GM21825 (cell line): ENCODE results near the gene THADA.

Experiments
- ATAC-seq: cut with Tn5 transposase; IDR thresholded peaks from one replicate; pipeline ENCODE4 v1.9.1; 2021; ENCODE audit warnings: mild to moderate bottlenecking, moderate library complexity; ENCODE audit not compliant: unreplicated experiment

THADA gene

DNA sequence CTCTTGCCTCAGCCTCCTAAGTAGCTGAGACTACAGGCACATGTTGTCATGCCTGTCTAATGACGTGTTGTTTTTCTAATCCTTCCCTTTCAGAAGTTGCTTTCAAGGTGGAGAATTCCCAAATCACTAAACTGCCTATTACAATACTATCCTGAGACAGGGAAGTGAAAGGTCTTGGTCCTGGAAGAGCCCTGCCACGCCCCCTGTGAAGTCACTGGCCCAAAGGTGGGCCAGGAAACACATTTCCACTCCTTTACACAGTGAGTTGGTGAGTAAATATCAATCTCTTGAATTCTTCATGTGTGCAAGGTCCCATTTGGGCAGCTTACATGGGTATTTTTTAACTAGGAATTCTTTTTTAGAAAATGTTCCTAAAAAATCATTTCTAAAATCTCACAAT lies 150.1 kb downstream of the THADA start:
- ATAC-seq = no peak

DNA sequence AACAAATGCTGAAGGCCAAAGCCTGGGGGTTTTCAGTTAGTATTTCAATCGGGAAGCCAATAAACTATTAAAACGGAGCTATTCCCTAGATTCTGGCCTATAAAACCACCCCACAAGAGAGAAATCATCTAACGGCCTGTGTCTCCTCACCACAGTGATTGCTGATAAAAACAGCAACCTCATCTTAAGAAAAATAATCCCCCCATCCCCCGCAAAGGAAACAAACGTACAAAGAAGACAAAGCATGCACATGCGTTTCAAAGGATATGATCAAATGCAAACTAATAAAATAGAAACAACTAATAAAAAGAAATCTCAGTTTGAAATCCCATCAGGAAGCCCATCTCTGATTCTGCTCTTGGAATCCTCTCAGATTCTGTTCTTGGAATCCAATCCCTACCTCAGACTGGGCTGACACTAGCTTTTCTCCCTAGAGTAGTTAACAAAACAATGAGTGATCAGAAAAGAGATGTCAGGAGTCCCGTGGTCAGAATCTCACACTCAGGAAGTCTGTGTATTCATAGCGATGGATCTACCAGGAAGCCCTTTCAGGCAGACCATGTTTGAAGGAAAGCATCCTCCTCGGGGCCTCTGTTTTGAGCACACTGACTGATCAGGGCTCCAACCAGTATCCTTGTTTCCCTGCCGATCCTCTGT lies 150.7 kb downstream of the THADA start:
- ATAC-seq = no peak

DNA sequence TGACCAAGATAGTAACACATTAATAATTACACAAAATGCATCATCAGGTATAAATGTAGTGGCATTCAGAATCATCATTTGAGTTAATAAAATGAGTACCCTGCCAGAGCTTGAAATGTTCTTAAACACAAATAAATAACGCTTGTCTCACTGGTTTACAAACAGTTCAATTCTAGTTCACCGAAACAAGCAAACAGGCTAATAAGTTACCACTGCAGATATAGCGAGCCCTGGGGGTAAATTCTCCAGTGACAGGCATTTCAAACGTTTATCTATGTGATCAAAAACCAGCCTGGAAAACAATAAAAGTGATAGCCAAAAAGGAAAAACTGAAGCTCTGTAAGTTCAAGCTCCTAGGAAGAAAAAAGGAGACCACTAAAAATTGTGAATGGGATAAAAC lies 152.6 kb downstream of the THADA start:
- no peak for ATAC-seq

DNA sequence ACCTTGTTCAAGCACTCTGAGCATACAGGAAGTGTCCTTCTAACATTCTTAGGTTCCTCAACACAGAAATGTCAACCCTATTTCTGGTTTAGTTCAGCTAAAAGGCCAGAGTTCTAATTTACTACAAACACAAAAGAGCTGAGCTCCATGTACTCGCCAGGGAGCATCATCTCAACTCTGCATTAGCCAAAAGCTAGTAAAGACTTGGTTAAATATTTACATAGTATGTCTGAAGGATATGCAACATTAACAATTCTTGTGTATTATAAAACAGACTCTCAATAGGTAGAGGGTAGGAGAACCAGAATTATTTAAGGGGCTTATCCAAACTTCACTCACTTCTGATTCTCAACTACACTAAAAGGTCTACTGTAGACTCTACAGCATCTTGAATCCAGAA lies 154.6 kb downstream of the THADA start:
- no peak for ATAC-seq

DNA sequence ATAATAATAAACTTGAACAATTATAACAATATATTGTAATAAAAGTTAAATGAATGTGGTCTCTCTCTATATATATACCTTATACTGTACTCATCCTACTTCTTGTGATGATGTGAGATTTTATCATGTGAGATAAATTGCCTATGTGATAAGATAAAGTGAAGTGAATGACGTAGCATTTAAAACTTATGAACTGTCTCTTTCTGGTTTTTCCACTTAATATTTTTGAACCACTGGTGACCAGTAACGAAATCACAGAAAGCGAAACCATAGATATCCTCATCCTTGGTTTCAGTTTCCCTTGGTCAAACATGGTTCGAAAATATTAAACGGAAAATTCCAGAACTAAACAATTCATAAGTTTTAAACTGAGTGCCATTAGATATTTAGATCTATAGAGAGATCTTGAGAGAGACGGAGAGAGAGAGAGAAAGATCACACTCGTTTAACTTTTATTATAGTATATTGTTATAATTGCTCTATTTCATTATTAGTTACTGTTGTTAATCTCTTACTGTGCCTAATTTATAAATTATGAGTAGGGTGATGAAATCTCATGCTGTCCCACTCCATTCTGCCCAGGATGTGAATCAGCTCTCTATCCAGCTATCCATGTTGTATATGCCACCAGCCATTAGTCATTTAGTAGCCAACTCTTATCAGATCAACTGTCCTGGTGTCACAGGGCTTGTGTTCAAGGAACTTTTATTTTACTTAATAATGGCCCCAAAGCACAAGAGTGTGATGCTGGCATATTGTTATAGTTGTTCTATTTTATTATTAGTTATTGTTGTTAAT lies 156.8 kb downstream of the THADA start:
- no peak for ATAC-seq

DNA sequence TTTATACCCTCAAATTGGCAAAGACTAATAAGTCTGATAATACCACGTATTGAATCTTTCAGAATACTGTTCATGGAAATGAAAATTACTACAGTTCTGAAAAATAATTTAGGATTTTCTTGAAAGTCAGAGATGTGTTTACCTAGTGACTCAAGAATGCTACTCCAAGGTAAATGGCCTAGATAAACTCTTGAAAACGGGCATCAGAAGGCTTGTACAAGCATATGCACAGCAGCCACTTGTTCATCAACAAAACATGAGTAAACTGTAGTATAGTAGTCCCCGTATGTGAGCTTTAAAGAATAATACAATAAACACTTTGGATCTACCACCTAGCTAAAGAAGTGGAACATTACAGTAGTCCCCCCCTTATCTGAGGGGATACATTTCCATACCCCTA lies 157.5 kb downstream of the THADA start:
- ATAC-seq = no peak

DNA sequence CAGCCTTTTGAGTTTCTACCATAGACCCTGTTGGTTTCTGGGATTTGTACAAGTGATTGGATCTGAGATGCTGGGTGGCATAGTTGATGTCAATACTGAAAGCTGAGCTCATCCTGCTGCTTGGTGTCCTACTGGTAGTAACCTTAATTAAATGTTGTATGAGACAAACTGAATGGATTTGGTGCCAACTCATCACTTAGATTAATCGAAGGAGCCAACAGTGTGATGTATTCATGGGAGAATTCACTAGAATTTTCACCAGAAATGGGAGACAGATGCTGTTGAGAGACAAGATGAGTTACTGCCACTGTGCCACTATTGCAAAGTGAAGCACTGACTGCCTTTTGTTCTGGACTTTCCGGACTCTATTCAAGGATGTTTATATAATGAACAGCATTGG lies 158.5 kb downstream of the THADA start:
- ATAC-seq = no peak

DNA sequence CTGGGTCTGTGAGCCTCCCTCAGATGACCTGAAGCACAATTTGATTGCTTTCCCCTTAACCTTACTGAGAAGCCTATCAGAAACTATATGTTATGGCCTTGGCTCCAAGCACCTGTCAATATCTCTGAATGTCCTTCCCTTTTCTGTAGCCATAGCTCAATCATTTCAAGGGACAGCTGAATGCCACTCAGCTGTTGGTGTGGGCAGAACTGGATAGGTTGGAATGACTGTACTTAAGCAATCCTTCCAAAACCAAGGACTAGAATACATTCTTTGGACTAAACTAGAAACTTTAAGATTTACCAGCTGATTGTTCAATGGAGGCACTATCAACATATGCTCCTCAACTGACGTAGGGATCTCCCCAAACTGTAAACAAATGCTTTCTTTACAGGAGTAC lies 159.4 kb downstream of the THADA start:
- ATAC-seq = no peak

DNA sequence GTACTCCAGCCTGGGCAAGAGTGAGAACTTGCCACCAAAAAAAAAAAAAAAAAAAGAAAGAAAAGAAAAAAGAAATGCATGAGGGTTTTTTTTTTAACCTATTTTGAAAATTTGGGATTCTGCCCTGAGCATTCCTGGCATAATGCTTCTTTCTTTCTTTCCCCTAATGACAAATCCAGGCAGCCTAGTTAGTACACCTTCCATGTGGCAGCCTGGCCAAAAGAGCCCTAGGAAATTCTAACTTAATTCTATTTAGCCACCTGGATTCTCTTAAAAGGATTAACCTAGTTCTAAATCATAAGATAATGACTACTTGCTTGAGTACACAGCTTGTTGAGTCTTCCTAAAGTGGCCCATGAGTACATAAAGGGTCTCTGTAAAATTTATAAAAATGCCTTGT lies 160.1 kb downstream of the THADA start:
- no peak for ATAC-seq

DNA sequence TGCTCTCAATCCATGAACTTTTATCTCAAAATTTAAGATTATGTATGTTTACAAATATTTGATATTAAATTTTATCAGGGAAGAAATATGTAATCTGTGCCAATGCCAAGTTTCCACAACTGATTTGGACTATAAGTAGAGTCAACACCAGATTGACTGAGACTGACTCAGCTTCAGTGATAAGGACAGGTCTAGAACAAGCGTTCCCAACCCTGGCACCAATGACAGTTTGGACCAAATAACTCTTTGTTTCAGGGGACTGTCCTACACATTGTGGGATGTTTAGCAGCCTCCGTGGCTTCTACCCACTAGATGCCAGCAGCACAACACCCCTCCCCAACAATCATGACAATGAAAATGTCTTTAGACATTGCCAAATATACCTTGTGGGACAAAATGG lies 165.3 kb downstream of the THADA start:
- ATAC-seq = no peak

DNA sequence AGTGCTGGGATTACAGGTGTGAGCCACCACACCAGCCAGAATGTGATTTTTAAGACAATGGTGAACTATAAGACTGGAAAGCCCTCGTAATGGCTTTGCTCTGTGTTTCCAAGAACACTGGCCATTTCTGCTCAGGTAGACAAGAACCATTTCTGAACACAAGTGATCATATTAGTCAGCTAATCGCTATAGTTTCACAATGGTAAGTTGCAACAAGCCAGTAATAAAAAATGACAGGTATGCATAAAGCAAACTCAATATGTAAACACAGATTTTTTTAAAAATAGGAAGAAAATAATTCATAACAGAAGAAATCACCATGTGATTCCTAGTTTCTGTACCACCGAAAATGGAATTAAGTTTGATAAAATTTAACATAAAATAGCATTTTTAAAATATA lies 166.5 kb downstream of the THADA start:
- no peak for ATAC-seq

DNA sequence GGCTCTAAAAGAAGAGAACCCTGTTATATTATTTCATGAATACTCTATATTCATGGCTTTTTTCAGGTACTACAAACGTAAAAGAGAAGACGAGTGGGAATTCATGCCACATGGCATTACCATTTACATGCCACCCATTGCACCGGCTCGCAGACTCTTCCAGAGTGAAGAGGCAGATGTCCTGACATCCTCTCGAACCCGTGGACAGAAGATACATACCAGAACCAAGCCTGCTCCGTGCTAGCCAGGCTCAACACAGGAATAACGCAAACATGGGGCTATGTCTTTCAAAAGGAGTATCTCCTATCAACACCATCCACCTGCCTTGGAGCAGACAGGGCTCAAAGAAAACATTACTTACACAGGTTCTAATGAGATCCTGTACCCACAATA lies 168.8 kb downstream of the THADA start:
- no peak for ATAC-seq

DNA sequence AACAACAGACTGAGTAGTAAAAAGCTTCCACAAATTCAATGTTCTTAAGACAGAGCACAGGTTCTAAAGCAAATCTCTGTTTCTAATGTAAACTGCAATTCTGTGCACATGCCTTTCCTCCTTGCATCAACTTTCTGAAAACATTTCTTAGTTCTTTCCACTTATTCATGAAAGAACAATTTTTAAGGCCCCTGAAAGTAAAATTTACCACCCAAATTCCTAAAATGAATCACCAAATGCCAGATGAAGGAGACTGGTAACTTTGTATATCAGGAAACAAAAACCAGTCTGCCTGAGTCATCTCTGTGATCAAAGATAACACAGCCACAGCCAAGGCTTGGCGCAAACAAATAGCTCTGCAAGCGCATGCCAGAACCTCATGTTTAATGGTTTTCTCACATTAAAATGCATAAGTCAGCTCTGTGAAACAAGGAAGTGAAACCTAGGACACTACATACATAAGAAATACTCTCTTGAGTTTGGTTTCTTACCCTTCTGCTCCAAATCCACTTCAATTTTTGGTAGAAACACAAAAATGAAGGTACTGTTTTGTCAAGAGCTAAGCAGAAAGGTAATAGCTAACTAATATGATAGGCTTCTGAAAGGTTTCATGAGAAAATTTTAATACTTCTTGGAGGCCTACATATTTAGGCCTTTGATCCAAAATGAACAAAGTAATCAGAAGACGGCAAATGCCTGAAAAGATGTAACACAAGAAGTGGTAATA lies 169.4 kb downstream of the THADA start:
- peak; percentile 85 for ATAC-seq

DNA sequence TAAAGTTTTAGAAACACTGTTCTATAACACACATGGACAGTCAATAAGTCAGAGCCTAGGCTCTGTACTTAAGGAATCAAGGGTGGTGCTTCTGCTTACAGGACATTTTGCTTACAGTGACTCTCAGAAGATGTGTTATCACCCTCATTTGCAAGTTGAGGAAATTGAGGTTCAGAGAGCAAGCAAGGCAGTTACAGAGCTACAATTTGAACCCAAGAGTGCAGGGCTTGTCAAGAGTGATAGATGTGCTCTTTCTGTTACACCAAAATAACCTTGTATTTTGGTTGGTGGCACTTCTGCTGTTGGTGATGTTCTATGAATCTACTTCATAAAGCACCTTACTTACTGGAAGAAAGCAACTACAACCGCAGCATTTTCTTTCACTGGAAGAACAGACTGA lies 170.2 kb downstream of the THADA start:
- no peak for ATAC-seq

DNA sequence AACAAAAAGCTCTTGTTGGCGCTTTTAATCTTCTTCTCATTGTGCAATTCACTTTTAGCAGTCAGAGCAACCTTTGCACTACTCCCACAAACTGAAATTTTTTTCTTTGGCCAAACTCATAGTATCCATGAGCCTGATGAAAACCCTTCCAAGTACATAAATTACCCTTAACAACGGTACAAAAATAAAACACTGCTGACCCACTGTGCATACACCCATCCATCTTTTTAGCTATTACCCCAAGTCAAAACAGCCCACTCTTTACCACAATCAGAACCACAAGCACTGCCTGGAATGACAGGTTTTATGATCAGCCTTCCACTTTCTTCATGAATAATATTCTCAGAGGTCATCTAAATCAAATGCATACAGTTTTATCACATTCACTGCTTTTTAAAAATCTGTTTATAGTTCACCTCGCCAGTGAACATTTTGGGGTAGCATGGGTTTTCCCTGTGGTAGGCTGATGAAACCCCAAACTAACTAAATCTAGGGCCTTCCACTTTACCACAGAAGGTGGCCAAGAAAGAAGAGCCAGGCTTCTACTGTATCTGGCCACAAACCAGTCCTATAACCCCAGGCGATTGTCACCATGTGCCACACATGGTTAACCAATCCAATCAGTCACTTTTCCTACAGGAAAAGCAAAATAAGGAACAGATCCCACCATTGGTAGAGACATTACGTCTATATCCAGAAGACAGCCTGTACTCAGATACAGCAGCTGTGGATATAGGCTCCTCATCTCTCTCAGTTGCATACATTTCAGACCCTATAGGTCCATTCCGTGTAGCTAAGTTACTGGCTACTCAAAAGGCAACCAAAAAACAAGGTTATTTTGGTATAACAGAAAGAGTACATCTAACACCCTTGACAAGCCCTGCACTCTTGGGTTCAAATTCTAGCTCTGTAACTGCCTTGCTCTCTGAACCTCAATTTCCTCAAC lies 171.3 kb downstream of the THADA start:
- no peak for ATAC-seq

DNA sequence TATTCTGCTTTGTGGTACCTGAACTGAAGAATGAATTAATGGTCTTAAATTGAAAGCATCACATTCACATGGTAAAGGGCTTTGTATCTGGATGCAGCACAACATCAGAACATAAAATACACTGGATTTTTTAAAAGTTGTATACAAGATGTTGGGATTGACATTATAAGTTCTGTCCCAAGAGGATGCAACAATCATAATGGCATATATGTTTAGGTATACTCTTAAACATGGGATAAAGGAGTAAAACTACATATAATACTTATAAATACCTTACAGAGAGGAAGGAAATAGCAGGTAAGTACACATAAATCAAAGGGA lies 171.9 kb downstream of the THADA start:
- no peak for ATAC-seq

DNA sequence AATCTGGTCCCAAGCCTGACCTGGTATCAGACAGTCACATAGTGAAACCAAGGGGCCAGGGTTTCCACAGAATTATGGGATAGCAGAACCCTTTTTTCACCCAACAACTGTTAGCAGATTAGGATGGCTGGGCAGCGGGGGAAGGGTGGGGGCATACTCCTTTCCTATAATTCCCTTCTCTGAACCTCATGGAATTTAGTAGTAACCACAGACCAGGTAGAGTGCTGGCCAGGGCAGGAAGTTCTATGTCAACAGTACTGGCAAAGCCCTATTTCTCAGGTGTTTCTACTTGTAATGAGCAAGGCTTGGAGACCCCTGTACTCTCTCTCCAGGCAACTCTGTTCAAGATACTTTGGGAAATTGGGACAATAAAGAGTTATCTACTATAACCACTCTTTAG lies 174.6 kb downstream of the THADA start:
- no peak for ATAC-seq

DNA sequence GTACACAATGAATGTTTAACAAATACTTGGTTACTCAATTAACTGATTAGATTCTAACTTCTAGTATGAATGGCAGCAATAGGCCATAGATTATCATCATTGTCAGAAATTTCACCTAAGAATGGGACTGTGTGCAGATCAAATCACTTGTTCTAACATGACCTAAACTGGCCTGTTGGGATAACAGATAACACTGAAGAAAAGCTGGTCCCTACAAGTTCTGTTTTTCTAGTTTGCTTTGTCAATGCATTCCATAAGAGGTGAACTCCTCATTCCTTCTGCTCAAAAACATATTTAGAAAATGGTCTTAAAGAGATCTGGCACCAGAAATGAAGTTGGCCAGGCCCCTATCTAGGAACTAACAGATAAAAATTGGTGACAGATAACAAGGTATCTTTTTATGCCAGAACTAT lies 175.4 kb downstream of the THADA start:
- no peak for ATAC-seq

DNA sequence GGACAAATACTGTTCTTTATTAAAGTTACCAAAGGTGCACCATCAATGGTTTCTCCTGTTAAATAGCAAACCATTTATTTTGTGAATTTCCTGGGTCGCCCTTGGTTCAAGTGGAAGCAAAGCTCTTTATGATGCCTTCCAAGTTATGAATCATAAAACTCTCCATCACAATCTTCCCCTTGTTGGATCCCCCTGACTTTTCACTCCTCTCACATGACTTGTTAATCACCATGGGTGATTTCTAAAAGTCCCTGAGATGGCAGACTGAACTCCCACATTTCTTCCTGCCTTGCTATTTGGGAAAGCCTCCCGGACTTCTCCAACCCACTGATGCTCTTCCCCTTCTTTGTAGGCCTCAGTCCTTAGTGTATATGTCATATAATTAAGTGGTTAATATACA lies 176.0 kb downstream of the THADA start:
- ATAC-seq = no peak

DNA sequence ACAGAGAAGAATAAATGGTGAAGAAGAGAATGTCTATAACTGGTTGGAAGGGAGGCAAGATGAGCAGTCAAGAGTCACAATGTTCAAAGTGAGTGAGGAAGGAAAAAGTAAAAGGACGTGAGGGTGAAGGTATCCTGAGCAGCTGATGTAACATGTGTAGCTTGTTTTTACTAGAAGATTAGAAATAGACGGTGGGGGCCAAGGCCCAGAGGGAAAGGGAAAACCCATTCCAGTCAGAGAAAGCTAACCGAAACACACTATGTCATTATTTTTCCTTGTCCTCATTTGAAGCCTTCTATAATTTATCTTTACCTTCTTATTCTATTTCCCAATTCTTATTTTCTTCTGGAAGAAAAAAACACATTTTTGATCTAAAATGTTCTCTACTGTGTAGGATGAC lies 176.6 kb downstream of the THADA start:
- no peak for ATAC-seq

DNA sequence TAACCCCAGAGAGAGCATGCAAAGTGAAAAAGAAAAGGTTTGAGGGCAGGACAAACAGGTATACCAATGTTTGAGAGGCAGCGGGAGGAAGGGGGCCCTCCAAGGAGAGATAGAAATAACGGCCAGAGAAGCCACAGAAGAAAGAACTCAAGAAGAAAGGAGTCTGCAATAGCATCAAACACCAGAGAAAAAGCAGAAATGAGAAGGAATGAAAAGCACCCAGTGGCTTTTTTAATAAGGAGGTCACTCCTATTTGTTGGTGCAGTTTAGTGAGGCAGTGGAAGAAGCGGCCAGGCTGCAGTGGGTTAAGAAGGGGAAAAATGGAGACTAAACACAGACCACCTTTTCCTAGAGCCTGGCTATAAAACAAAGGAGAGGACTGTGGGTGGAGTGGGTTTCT lies 177.2 kb downstream of the THADA start:
- no peak for ATAC-seq
